CD4-positive, alpha-beta T cell (primary cell): ENCODE results near the gene FDXACB1. TPM values are rescaled to one million over a fixed set of nuclear protein-coding genes. Genes with fewer than 3 reads are reported as not detected.

Experiments used
- ATAC-seq: fragments of 200-7000 bp; cut with Tn5 transposase; one replicate; pipeline ENCODE4 v1.10.0; 2022; ENCODE audit warnings: mild to moderate bottlenecking; ENCODE audit not compliant: poor library complexity
- CTCF ChIA-PET: fragments of 350-600 bp; sonication (Branson Sonifier 250); formaldehyde crosslinking; loops from one replicate; lab custom pipeline; 2021; ENCODE audit warnings: antibody characterized with exemption, inconsistent platforms; lab: Charles Lee
- POLR2A ChIA-PET: fragments of 350-600 bp; sonication (Branson Sonifier 250); formaldehyde crosslinking; loops from one replicate; lab custom pipeline; 2021; ENCODE audit warnings: antibody characterized with exemption, inconsistent platforms; lab: Charles Lee
- DNase-seq, 14 experiments: peaks; one replicate each; pipeline ENCODE4 v3.0.0-alpha.2; 2013 to 2020; ENCODE audit warnings: mixed read lengths in 2 of 14
- H3K27ac ChIP-seq, 2 donors: one replicate each; pipeline versions ENCODE4 v1.5.1 to v1.7.0; 2013; ENCODE audit warnings: low read length in 2 of 2, low read depth in 1 of 2, mild to moderate bottlenecking in 1 of 2
- H3K27me3 ChIP-seq, 2 experiments: 1 replicate in 1 of 2; 2 replicates in 1 of 2; pipeline versions ENCODE4 v1.6.1 to v1.7.0; 2013; ENCODE audit warnings: low read length in 2 of 2, control low read depth in 1 of 2, mild to moderate bottlenecking in 1 of 2, moderate library complexity in 1 of 2; ENCODE audit not compliant: insufficient read depth in 2 of 2, control insufficient read depth in 1 of 2
- H3K36me3 ChIP-seq: one replicate; pipeline ENCODE4 v1.6.1; 2013; ENCODE audit warnings: low read length, control low read depth; ENCODE audit not compliant: insufficient read depth
- H3K4me1 ChIP-seq: one replicate; pipeline ENCODE4 v1.6.1; 2013; ENCODE audit warnings: low read length, control low read depth; ENCODE audit not compliant: insufficient read depth
- H3K4me3 ChIP-seq: one replicate; pipeline ENCODE4 v1.5.1; 2013; ENCODE audit warnings: mild to moderate bottlenecking, low read length, moderate library complexity
- H3K9me3 ChIP-seq, 2 experiments: 1 replicate in 1 of 2; 2 replicates in 1 of 2; pipeline versions ENCODE4 v1.6.1 to v1.7.0; 2013; ENCODE audit warnings: low read length in 2 of 2, mild to moderate bottlenecking in 2 of 2, control low read depth in 1 of 2, moderate library complexity in 1 of 2; ENCODE audit not compliant: control insufficient read depth in 1 of 2, insufficient read depth in 1 of 2
- H3K27ac Mint-ChIP-seq: one replicate; pipeline ENCODE4 v1.8.0; 2020; ENCODE audit warnings: mixed read lengths
- H3K27me3 Mint-ChIP-seq: one replicate; pipeline ENCODE4 v1.8.0; 2021; ENCODE audit warnings: mixed read lengths
- H3K36me3 Mint-ChIP-seq: one replicate; pipeline ENCODE4 v1.8.0; 2021; ENCODE audit warnings: low read depth, mixed read lengths
- H3K4me1 Mint-ChIP-seq: one replicate; pipeline ENCODE4 v1.8.0; 2021; ENCODE audit warnings: low read depth, mixed read lengths
- H3K4me3 Mint-ChIP-seq: one replicate; pipeline ENCODE4 v1.8.0; 2020; ENCODE audit warnings: mild to moderate bottlenecking, mixed read lengths
- H3K9me3 Mint-ChIP-seq: one replicate; pipeline ENCODE4 v1.8.0; 2020; ENCODE audit warnings: mixed read lengths
- intact Hi-C, 2 experiments: fragments of 100-400 bp; cut with DNase I in 1 of 2; cut with micrococcal nuclease in 1 of 2; formaldehyde crosslinking; loops; one replicate each; pipeline versions ENCODE4 v1.15.1 to v1.9.0; 2023 to 2025; cut with DNase I, micrococcal nuclease
- total RNA-seq, 174 experiments: library from RNA in 2 of 174; stranded (reverse) in 2 of 174; gene quantifications; one replicate each; pipeline ENCODE4 v1.2.3 and lab custom pipeline; 2021 to 2026
- TF ChIP-seq, protein P1 (sequence below): fragments of 200-600 bp; IDR thresholded peaks from one replicate; pipeline ENCODE4 v1.8.0; 2022; ENCODE audit warnings: antibody characterized with exemption, mild to moderate bottlenecking

FDXACB1 gene
- total RNA-seq, 2 experiments from 2014 or later, result 3.4 to 3.9 TPM

DNA sequence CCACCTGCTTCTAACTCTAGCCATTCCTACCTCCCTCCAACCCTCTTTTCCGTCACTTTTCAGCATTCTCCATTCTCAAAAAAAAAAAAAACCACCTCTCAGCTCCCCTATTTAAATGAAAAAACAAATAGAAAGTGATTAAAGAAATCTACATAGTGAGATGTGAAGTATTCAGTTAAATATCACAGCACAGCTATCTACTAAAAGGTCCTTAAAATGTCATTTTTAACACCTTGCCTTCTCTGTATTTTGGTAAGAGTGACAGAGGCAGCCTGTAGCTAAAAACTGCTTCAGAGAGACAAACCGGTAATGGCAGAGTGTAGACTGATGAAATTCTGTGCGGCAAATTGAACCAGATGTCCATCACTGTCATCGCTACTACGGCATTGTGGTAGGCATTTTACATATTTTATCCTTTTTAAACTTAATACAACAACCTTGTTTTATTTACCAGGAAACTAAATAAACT lies 7.2 kb downstream of the FDXACB1 start:
- H3K4me3 ChIP-seq, result peak overlapping the region; percentile 82
- POLR2A ChIA-PET, result interaction anchor here (0.6 to 2.9 kb wide), 10 partner anchors 8 to 1443 kb away, joined by 3 to 26 read pairs (median 6); partner anchors contain the start of genes PPP2R1B, SDHD and TIMM8B
- peak overlapping the region; percentile 90 for H3K4me3 Mint-ChIP-seq
- no peaks in the 10 kb centered on the region for H3K9me3 Mint-ChIP-seq
- H3K27me3 ChIP-seq, result no peaks in the 10 kb centered on the region
- peak overlapping the region; percentile 93 for H3K27ac Mint-ChIP-seq
- H3K27ac ChIP-seq, result peak overlapping the region; percentile 83 to 84
- peaks cover 33% of the 10 kb centered on the region for H3K36me3 ChIP-seq
- no peaks in the 10 kb centered on the region for H3K9me3 ChIP-seq
- no peaks in the 10 kb centered on the region for H3K27me3 Mint-ChIP-seq
- intact Hi-C loops, result loop anchor here (1.0 to 5.0 kb wide), 4 partner anchors 8 to 1441 kb away; partner anchors contain the start of genes CFAP68 (in 1 of the 2), FDXACB1 (in 1 of the 2), PPP2R1B (in 1 of the 2) and TTC12 (in 1 of the 2)
- DNase-seq, result no peak
- CTCF ChIA-PET, result interaction anchor here (1.0 to 1.6 kb wide), 6 partner anchors 10 to 285 kb away, joined by 3 to 6 read pairs (median 4); no protein-coding TSS in a partner anchor
- H3K4me1 ChIP-seq, result peaks cover 19% of the 10 kb centered on the region
- peaks cover 35% of the 10 kb centered on the region for H3K4me1 Mint-ChIP-seq
- peaks cover 41% of the 10 kb centered on the region for H3K36me3 Mint-ChIP-seq
- ATAC-seq, result no peak
- TF ChIP-seq, protein P1, sequence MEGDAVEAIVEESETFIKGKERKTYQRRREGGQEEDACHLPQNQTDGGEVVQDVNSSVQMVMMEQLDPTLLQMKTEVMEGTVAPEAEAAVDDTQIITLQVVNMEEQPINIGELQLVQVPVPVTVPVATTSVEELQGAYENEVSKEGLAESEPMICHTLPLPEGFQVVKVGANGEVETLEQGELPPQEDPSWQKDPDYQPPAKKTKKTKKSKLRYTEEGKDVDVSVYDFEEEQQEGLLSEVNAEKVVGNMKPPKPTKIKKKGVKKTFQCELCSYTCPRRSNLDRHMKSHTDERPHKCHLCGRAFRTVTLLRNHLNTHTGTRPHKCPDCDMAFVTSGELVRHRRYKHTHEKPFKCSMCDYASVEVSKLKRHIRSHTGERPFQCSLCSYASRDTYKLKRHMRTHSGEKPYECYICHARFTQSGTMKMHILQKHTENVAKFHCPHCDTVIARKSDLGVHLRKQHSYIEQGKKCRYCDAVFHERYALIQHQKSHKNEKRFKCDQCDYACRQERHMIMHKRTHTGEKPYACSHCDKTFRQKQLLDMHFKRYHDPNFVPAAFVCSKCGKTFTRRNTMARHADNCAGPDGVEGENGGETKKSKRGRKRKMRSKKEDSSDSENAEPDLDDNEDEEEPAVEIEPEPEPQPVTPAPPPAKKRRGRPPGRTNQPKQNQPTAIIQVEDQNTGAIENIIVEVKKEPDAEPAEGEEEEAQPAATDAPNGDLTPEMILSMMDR, result no peak

DNA sequence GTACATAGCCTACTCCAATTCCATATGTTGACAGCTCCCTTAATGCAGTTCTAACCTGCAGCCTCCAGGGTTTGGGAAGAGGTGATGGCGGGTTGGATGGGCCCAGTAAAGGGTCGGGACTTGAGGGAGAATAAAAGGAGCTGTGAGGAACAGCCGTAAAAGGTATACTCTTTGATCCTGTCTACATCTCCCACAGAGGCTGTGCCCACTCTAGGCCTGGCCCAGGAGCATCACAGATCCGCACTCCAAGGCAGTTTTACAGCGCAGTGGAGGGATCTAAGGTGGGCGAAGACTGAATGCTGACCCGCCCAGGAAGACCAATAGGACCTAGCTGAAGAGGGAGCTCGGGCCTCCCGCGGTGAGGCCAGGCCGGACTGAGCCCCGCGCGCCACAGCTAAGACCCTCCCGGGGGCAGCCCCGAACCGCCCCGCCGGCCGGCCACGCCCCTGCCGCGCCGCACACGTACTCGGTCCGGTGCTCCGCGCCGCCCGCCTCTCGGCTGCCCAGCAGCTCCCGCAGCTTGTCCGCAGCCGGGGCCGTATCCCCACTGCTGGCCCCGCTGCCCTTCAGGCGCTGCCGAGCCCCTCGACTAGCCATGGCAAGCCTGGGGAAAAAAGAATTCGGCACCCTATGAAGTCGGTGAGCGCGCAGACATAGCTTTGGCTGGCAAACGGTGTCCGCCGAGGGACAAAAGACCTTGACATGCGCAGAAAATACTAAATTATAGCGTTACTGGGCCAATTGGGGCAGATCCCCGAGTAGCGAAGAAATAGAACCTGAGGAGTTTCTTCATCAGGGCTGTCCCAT lies 7.9 kb downstream of the FDXACB1 start, which contains the start of gene ALG9:
Gene ALG9, minus strand, starts transcription at position 696 of the 807 bp plus-strand sequence. Its CDS starts 99 bp downstream, at position 597.
- DNase-seq, result peak; percentile 82 to 92 (median 90)
- intact Hi-C loops, result loop anchor here (1.0 to 5.0 kb wide), 4 partner anchors 8 to 1441 kb away; partner anchors contain the start of genes CFAP68 (in 1 of the 2), FDXACB1 (in 1 of the 2), PPP2R1B (in 1 of the 2) and TTC12 (in 1 of the 2)
- Histone ChIP-seq H3K36me3 (peaks cover 36% of the 10 kb centered on the region), H3K4me1 (peaks cover 19% of the 10 kb centered on the region), H3K27ac (peak within 1 kb of the TSS; percentile 83 to 84), H3K9me3 (no peaks in the 10 kb centered on the region), H3K27me3 (no peaks in the 10 kb centered on the region), H3K4me3 (peak within 1 kb of the TSS; percentile 82)
- Mint-ChIP-seq H3K36me3 (peaks cover 47% of the 10 kb centered on the region), H3K4me3 (peak within 1 kb of the TSS; percentile 90), H3K9me3 (no peaks in the 10 kb centered on the region), H3K27ac (peak within 1 kb of the TSS; percentile 93), H3K4me1 (peaks cover 35% of the 10 kb centered on the region), H3K27me3 (no peaks in the 10 kb centered on the region)
- peak; percentile 83 for ATAC-seq
- CTCF ChIA-PET, result interaction anchor here (1.0 to 1.6 kb wide), 7 partner anchors 9 to 284 kb away, joined by 3 to 6 read pairs (median 4); no protein-coding TSS in a partner anchor
- POLR2A ChIA-PET, result interaction anchor here (0.5 to 2.9 kb wide), 11 partner anchors 9 to 1442 kb away, joined by 3 to 26 read pairs (median 5); partner anchors contain the start of genes PPP2R1B, SDHD and TIMM8B
- TF ChIP-seq, protein P1, result peak; percentile 26

DNA sequence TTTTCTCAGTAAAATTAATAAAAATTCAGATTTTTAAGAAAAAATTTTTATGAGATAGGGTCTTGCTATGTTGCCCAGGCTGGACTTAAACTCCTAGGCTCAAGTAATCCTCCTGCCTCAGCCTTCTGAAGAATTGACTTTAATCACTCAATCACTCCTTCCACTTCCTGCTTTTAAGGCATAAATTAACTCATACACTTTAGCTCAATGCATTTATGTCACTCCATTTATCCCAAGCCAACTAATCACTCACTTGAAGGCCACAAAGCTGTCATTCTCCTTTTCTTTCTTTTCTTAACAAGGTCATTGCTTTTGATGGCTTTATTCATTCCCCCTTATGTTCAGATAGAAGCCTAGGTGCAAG lies 8.5 kb downstream of the FDXACB1 start:
- ATAC-seq (no peak), DNase-seq (no peak)
- CTCF ChIA-PET, result interaction anchor here (1.1 to 1.6 kb wide), 6 partner anchors 8 to 284 kb away, joined by 3 to 6 read pairs (median 4); no protein-coding TSS in a partner anchor
- intact Hi-C loops, result loop anchor here in 1 of 2 experiments (2.0 to 5.0 kb wide), 3 partner anchors 103 to 1442 kb away; partner anchors contain the start of genes PPP2R1B and TTC12
- H3K36me3 Mint-ChIP-seq, result peaks cover 48% of the 10 kb centered on the region
- H3K27ac ChIP-seq, result peak overlapping the region; percentile 83 to 84
- TF ChIP-seq, protein P1, result no peak
- peaks cover 35% of the 10 kb centered on the region for H3K4me1 Mint-ChIP-seq
- H3K27ac Mint-ChIP-seq, result peak overlapping the region; percentile 93
- no peaks in the 10 kb centered on the region for H3K9me3 Mint-ChIP-seq
- H3K4me3 ChIP-seq, result peak overlapping the region; percentile 82
- H3K27me3 Mint-ChIP-seq, result no peaks in the 10 kb centered on the region
- peaks cover 32% of the 10 kb centered on the region for H3K36me3 ChIP-seq
- peaks cover 19% of the 10 kb centered on the region for H3K4me1 ChIP-seq
- H3K9me3 ChIP-seq, result no peaks in the 10 kb centered on the region
- no peaks in the 10 kb centered on the region for H3K27me3 ChIP-seq
- H3K4me3 Mint-ChIP-seq, result peak overlapping the region; percentile 90
- POLR2A ChIA-PET, result interaction anchor here (1.3 to 2.9 kb wide), 7 partner anchors 10 to 268 kb away, joined by 3 to 26 read pairs (median 7); partner anchors contain the start of genes PPP2R1B, SDHD and TIMM8B
